ENCODE data around the gene FNDC3B. TPM values are rescaled to one million over a fixed set of nuclear protein-coding genes. Genes with fewer than 3 reads are reported as not detected.

Gene FNDC3B
- total and polyA plus RNA-seq, 2 of the 8 experiments (the other 6 are each of a cell fraction or from before 2014, with no cell fraction given): 14.1 to 44.4 TPM

GRCh38 chr3:172282850-172283249 lies 243.5 kb downstream of the FNDC3B start:
- no peaks in the 10 kb centered on the region; the same call in 1 of the 2 replicates for H3K79me1 ChIP-seq (ENCODE audit: low read depth, low read length)
- no peak overlapping the region for H3K9ac ChIP-seq (replicated peaks in 1 of 4; ENCODE audit: extremely low read depth in 1 of 4, low read depth in 3 of 4, low read length in 3 of 4)
- H4K5ac ChIP-seq (ENCODE audit: insufficient read length, low read depth, low read length): no peak overlapping the region
- H2BK20ac ChIP-seq (ENCODE audit: low read length): no peak overlapping the region
- no peak overlapping the region for H4K91ac ChIP-seq (replicated peaks; ENCODE audit: insufficient read length, low read length)
- H4K20me1 ChIP-seq (replicated peaks in 1 of 2; ENCODE audit: control insufficient read depth in 1 of 2, insufficient read depth in 2 of 2, low read length in 2 of 2): no peaks in the 10 kb centered on the region
- H4K8ac ChIP-seq (ENCODE audit: extremely low read depth, insufficient read depth, low read length): no peak overlapping the region
- H3K56ac ChIP-seq (replicated peaks; ENCODE audit: insufficient read length, low read depth, low read length): no peak overlapping the region
- H3K14ac ChIP-seq (ENCODE audit: insufficient read length): no peak overlapping the region
- no peak overlapping the region for H3K18ac ChIP-seq (ENCODE audit: extremely low read depth, low read length)
- no peaks in the 10 kb centered on the region for H3K9me3 ChIP-seq (ENCODE audit: insufficient read depth in 2 of 2, low read depth in 1 of 2, low read length in 1 of 2)
- no peak overlapping the region for H3K4me3 ChIP-seq (ENCODE audit: extremely low read depth in 1 of 4, insufficient read depth in 2 of 4, low read depth in 3 of 4, low read length in 4 of 4)
- no peaks in the 10 kb centered on the region for H3K79me2 ChIP-seq (ENCODE audit: control insufficient read depth in 1 of 2, insufficient read depth in 2 of 2, low read length in 2 of 2)
- POLR2A ChIA-PET (ENCODE audit: partially characterized antibody): no interaction called here
- WGBS, 2 experiments (ENCODE audit: extremely low coverage in 1 of 2, insufficient coverage in 1 of 2, insufficient read length in 1 of 2, insufficient replicate concordance in 2 of 2, low coverage in 1 of 2, low lambda C conversion rate in 2 of 2, missing lambda C conversion rate in 1 of 2): 88% methylated on average over 3 of the region's 3 CpGs; no CpG with 5 or more reads in 1 of the 2 experiments
- no peak overlapping the region for H2BK12ac ChIP-seq (ENCODE audit: low read depth, low read length)
- DNase-seq (ENCODE audit: low read depth in 1 of 2, low spot score in 2 of 2): no peak
- no peaks in the 10 kb centered on the region for H3K4me1 ChIP-seq (replicated peaks in 1 of 4; ENCODE audit: control insufficient read depth in 3 of 4, insufficient read depth in 4 of 4, low read length in 3 of 4)
- H2AFZ ChIP-seq (ENCODE audit: low read length): no peak overlapping the region
- H3K4ac ChIP-seq (replicated peaks; ENCODE audit: insufficient read length, low read depth, low read length): no peak overlapping the region
- no peak for FAIRE-seq
- no peak overlapping the region for H2AK5ac ChIP-seq (ENCODE audit: low read depth, low read length)
- H3K27ac ChIP-seq (ENCODE audit: low read depth, low read length): no peak overlapping the region
- H3K23me2 ChIP-seq (ENCODE audit: low read depth, low read length): no peaks in the 10 kb centered on the region
- H3K4me2 ChIP-seq (ENCODE audit: insufficient read depth in 1 of 2, low read depth in 2 of 2, low read length in 2 of 2): no peak overlapping the region
- CTCF ChIA-PET (ENCODE audit: partially characterized antibody): no interaction called here
- no peak overlapping the region for H2BK120ac ChIP-seq (replicated peaks; ENCODE audit: low read depth, low read length)
- H3K27me3 ChIP-seq (replicated peaks in 1 of 4; ENCODE audit: control insufficient read depth in 3 of 4, extremely low read depth in 1 of 4, insufficient read depth in 3 of 4, low read length in 3 of 4): no peaks in the 10 kb centered on the region
- H2BK15ac ChIP-seq (ENCODE audit: low read length): no peak overlapping the region
- H3K36me3 ChIP-seq (ENCODE audit: control insufficient read depth in 2 of 4, insufficient read depth in 4 of 4, low read length in 3 of 4): peaks cover 0 to 12% (median 2%) of the 10 kb centered on the region in 4 experiments; a peak in 2 of 8 replicates
- H2BK5ac ChIP-seq (ENCODE audit: low read depth, low read length): no peak overlapping the region
- no peak overlapping the region for H3K23ac ChIP-seq (ENCODE audit: insufficient read length)
- TF ChIP-seq ASH2L (IDR thresholded peaks at IDR 0.05; ENCODE audit: low read length): no peak
- TF ChIP-seq USF2 (IDR thresholded peaks at IDR 0.05; ENCODE audit: low read length): no peak
- TF ChIP-seq GTF2F1 (IDR thresholded peaks at IDR 0.05; ENCODE audit: borderline replicate concordance, low read depth, low read length): no peak
- no peak for TF ChIP-seq BACH1 (IDR thresholded peaks at IDR 0.05; ENCODE audit: low read length)
- no peak for TF ChIP-seq POU5F1 (IDR thresholded peaks at IDR 0.05; ENCODE audit: low read depth, low read length)
- no peak for TF ChIP-seq RFX5 (IDR thresholded peaks at IDR 0.05; ENCODE audit: borderline replicate concordance, low read depth, low read length)
- no peak for TF ChIP-seq ATF2 (IDR thresholded peaks at IDR 0.05; ENCODE audit: low read length)
- TF ChIP-seq SAP30 (IDR thresholded peaks at IDR 0.05; ENCODE audit: insufficient read depth, insufficient replicate concordance, low read length): no peak
- no peak for TF ChIP-seq ATF3 (IDR thresholded peaks at IDR 0.05; ENCODE audit: insufficient read depth, low read depth, low read length)
- no peak for TF ChIP-seq TAF7 (optimal IDR thresholded peaks at IDR 0.05; ENCODE audit: borderline replicate concordance, low read depth, low read length)
- TF ChIP-seq CEBPB (IDR thresholded peaks at IDR 0.05; ENCODE audit: low read depth, low read length): no peak
